OCI-LY1 (cell line): ENCODE results near the gene PI16.

ENCODE experiments used
- CTCF ChIP-seq: fragments of 200-600 bp; sonication (generic), shearing (Covaris generic); IDR thresholded peaks from 2 replicates; pipeline ENCODE4 v1.5.1; 2017; ENCODE audit warnings: mild to moderate bottlenecking, antibody characterized with exemption, low read length, moderate library complexity, mixed read lengths
- EZH2 ChIP-seq: fragments of 200-600 bp; sonication (generic), shearing (Covaris generic); IDR thresholded peaks from 2 replicates; pipeline ENCODE4 v1.8.0; 2017; ENCODE audit warnings: borderline replicate concordance, mixed run types, mild to moderate bottlenecking, antibody characterized with exemption, low read length, moderate library complexity, mixed read lengths

- TF ChIP-seq CTCF (no peak), EZH2 (no peak)
These were observed 25.6 kb downstream of the PI16 start for GRCh38 chr6:36980129-36980528.
